Occipital lobe (tissue), 2 donors: ENCODE results near the gene ZNF554. TPM values are rescaled to one million over a fixed set of nuclear protein-coding genes. Genes with fewer than 3 reads are reported as not detected.
"Not testable (repeated sequence)": the region's sequence is repeated elsewhere in the genome, so short reads cannot be mapped to it uniquely, and the experiment has no call there.

Experiments
- DNase-seq: peaks from one replicate; lab custom pipeline; 2025; lab: John Stamatoyannopoulos, UW
- total RNA-seq: library from RNA; depleted of rRNA; stranded (reverse); fragments of >200 nt; gene quantifications from one replicate; pipeline ENCODE4 v1.2.3, GENCODE V29; 2014

Gene ZNF554
- total RNA-seq, 1 donor from 2014 or later, result 17.5 TPM

DNA sequence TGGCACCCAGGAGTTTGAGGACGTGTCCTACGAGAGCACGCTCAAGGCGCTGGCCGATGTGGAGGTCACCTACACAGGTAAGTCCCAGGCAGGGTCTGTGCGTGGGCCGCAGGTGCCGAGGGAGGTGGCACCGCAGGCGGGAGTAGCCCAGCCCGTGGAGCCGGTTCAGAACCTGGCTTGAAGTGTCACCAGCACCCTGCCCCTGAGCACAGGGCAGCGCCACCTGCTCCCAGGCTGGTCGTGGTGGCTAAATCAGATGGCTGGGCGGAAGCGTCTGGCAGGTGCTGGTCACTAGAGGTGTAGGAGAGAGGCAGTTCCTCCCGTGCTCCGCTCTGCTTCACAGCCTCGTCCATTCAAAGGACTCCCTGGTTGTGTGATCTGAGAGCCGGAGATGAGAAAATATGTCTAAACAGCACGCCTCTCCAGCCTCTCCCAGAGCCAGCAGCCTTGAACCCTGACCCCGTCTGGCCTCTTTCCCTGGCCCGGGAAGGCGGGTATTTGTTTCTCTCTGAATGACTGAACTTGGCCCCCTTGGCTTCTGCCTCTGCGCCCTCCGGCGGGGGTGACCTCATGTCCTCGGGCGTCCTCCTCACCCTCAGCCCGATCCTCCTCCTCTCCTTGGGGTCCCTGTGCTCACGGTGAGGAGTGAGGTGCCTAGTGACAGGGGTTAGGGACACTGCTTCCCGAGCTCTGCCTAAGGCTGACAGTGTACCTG is 29.0 kb upstream of the ZNF554 start:
- DNase-seq, result no peak

GRCh38 chr19:2791440-2791839 is 28.2 kb upstream of the ZNF554 start:
- DNase-seq, result no peak

DNA sequence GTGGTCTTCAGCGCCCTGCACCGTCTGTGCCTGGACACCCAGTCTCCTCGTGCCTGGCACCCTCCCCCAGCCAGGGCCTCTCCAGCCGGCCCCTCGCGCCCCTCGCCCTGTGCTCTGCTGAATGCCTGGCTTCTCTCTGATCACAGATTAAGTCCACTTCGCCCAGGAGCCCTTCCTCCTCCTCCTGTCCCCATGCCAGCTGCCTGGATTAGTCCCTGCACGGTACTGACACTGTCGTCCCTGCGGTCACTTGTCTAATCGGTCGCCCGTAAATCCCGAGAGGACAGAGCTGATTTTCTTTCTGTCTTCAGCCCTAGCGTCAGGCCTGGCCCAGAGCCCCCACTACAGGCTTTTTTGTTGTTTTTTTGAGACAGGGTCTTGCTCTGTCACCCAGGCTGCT is 27.8 kb upstream of the ZNF554 start:
- DNase-seq, result no peak

- not testable (repeated sequence) for DNase-seq
These were observed 27.0 kb upstream of the ZNF554 start for GRCh38 chr19:2792666-2793065.

GRCh38 chr19:2793126-2793525 is 26.5 kb upstream of the ZNF554 start:
- DNase-seq, result no peak

- no peak for DNase-seq
These were observed 26.1 kb upstream of the ZNF554 start for GRCh38 chr19:2793577-2793976.

DNA sequence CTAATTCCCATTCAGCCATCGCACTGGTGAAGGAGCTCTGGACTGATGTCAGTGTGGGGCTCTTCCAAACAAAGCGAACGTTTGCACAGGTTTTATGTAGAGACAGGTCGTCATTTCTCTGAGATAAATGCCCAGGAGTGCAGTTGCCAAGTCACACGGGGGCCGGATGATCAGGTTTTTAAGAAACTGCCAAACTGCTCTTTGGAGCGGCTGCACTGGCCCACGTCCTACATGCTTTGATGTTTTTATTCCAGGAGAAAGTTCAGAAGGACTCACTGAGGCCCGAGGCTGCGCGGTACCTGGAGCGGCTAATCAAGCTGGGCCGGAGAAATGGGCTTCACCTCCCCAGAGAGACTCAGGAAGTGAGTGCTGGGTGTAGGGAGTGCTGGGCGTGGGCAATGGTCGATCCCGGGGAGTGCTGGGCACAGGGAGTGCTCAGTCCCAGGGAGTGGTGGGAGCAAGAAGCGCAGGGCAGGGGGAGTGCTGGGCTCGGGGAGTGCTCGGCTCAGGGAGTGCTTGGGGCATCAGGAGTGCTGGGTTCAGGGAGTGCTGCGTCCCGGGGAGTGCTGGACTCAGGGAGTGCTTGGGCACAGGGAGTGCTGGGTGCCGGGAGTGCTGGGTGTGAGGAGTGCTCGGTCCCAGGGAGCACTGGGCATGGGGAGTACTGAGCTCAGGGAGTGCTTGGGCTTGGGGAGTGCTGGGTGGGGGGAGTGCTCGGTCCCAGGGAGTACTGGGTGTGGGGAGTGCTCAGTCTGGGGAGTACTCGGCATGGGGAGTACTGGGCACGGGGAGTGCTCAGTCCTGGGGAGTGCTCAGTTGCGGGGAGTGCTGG is 23.6 kb upstream of the ZNF554 start:
- no peak for DNase-seq

GRCh38 chr19:2796659-2797266 is 22.9 kb upstream of the ZNF554 start:
- no peak for DNase-seq

DNA sequence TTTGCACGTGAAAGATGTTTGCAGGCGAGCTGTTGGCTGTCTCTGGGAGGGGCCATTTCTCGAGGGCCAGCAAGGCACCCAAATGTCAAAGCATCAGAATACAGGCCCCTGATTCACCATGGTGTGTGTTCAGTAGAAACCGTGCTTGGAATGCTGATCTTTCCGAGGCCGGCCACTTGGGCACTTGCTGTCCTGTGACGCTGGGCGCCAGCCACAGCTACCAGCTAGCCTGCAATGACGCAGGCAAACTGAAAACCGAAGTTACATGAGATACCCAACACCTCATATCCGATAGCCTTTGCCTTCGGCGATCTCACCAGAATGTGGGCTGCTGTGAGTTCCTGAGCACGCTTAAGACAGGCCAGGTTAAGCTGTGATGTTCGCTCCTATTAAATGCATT is 22.4 kb upstream of the ZNF554 start:
- DNase-seq, result no peak

DNA sequence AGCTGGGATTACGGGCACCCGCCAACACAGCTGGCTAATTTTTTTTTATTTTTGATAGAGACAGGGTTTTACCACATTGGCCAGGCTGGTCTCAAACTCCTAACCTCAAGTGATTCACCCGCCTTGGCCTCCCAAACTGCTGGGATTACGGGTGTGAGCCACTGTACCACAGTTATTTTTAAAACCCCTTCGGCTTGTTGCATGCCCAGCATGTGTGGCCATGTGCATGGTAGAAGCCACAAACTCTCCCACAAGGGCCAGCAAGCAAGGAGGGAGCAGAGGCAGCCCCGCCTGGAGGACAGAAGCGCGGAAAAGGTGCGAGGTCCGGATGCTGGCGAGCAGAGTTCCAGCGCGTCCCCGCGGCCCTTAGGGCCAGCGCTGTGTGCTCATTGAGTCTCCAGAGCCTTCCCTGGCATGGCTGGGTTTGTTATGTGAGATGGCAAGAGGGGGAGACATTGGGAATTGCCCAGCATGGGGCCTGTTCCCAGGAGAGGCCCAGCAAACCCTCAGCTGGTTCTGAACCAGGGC is 21.4 kb upstream of the ZNF554 start:
- DNase-seq, result no peak

GRCh38 chr19:2798733-2799132 is 20.9 kb upstream of the ZNF554 start:
- no peak for DNase-seq

DNA sequence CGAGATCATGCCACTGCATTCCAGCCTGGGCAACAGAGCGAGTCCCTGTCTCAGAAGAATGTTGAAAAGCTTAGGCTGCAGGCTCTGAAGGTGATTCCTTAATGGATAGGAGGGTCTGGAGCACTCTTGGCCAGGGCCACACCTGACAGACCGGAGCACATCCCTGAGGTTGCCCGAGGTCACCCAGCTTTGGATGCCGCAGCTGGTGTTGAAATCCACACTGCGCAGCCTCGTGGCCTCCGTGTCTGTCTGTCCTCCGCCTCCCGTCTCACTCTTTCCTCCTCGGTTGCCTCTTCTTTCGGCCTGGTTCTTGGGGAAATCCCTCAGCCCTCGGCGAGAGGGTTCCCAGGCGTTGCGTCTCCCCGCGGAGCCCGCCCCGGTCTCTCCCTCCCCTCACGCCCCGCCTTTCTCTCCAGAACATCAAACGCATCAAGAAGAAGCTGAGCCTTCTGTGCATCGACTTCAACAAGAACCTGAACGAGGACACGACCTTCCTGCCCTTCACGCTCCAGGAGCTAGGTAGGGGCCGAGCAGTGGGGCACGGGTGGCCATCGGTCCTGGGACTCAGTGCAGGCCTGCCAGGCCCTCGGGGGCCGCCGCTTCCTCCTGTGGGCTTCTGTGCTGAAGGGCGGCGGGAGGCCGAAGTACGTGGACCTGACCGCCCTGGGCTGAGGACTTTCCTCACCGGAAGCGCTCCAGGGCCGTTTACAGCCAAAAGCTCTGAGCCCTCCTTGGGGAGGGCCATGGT is 20.2 kb upstream of the ZNF554 start:
- no peak for DNase-seq

DNA sequence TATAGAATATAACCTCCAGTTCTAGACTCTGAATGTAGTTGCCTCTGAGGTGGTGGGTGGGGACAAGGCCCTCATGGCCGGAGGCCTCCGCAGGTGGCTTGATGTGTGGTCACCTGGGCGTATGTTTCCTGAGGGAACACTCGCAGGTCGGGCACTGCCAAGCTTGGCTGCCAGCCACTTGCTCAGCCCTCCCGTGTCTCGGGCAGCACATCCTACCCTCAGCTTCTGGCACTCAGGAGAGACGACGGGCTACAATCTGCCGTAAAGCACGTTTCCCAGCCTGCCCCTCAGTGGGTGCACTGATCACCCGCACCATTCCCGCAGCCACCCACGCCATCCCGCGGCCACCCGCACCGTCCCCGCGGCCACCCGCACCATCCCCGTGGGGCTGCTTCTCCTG is 19.2 kb upstream of the ZNF554 start:
- DNase-seq, result no peak

- DNase-seq, result no peak
These were observed 16.8 kb upstream of the ZNF554 start for GRCh38 chr19:2802826-2803225.

DNA sequence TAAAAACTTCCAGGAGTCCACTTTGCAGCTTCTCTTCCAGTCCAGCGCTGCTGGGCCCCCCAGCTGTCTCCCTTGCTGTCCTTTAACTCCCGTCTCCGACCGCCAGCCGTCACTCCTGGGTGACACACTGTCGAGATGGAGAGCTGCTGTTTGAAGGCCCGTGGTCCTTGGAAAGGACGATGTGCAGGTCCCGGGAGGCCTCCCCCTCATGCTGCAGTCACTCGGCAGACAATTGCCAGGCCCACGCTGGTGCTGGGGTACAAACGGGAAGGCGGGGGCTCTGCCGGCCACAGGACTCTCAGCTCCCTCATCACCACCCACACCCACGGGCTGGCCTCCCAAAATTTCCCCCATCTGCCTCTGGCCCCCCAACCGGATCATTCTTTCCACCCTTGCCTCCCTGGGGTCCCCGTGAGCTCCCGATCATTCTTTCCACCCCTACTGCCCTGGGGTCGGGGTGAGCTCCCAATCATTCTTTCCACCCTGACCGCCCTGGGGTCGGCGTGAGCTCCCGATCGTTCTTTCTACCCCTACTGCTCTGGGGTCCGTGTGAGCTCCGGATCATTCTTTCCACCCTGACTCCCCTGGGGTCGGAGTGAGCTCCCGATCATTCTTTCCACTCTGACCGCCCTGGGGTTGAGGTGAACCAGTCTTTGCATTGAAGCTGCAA is 16.0 kb upstream of the ZNF554 start:
- no peak for DNase-seq

- DNase-seq, result no peak
These were observed 15.3 kb upstream of the ZNF554 start for GRCh38 chr19:2804156-2805004.

GRCh38 chr19:2805261-2805900 is 14.3 kb upstream of the ZNF554 start:
- no peak for DNase-seq

DNA sequence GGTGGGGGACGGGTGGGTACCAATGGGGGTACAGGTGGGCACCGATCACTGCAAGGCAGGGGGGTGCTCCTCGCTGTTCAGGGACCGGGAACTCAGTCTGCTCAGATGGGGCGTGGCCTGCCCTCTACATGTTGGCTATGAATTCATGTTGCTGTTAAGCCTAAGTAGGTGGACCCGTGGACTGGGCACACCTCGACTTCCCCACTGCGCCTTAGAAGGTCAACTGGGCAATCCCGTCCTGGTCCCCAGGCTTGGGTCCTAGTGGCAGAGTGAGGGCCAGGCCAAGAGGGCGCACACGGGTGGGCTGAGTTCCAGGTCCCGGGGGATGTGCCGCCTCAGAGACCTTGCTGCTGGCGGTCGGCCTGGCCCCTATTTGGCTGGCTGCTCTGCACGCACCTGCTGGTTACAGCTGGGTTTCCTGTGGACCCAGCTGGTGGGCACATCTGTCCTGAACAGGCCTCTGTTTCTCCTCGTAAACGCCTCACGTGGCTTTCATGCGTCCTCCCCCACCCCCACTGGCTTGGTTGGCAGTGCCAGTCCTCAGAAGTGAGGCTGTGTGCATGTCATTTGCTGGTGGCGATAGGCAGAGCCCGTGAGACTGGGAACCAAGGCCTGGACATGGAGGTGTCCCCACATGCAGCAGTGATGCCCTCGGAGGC is 13.5 kb upstream of the ZNF554 start:
- DNase-seq, result no peak
